HG03378 (cell line): Measurements from ENCODE around the gene MESP2.
"Not testable (repeated sequence)": the region's sequence is repeated elsewhere in the genome, so short reads cannot be mapped to it uniquely, and the experiment has no call there.

Experiments
- ATAC-seq: cut with Tn5 transposase; IDR thresholded peaks from one replicate; pipeline ENCODE4 v1.9.1; 2021; ENCODE audit warnings: mild to moderate bottlenecking, moderate library complexity; ENCODE audit not compliant: unreplicated experiment

MESP2 gene

GRCh38 chr15:89777782-89778380 is 1.7 kb downstream of the MESP2 start:
- no peak for ATAC-seq

GRCh38 chr15:89778861-89779260 is 2.7 kb downstream of the MESP2 start:
- no peak for ATAC-seq

- no peak for ATAC-seq
Measured at GRCh38 chr15:89780601-89781000, 4.5 kb downstream of the MESP2 start.

- ATAC-seq = no peak
Measured at GRCh38 chr15:89781055-89781454, 4.9 kb downstream of the MESP2 start.

GRCh38 chr15:89781891-89782618 is 5.9 kb downstream of the MESP2 start:
- no peak for ATAC-seq

- ATAC-seq = not testable (repeated sequence)
Measured at GRCh38 chr15:89782619-89782950, 6.5 kb downstream of the MESP2 start.

GRCh38 chr15:89783111-89783860 is 7.2 kb downstream of the MESP2 start:
- no peak for ATAC-seq

- ATAC-seq = no peak
Measured at GRCh38 chr15:89783861-89784685, 7.9 kb downstream of the MESP2 start.

- no peak for ATAC-seq
Measured at GRCh38 chr15:89784686-89784960, 8.5 kb downstream of the MESP2 start.

- ATAC-seq = no peak
Measured at GRCh38 chr15:89785064-89785773, 9.1 kb downstream of the MESP2 start.

- no peak for ATAC-seq
Measured at GRCh38 chr15:89785774-89786140, 9.6 kb downstream of the MESP2 start.

- no peak for ATAC-seq
Measured at GRCh38 chr15:89787944-89788343, 11.8 kb downstream of the MESP2 start.

GRCh38 chr15:89788585-89788984 is 12.5 kb downstream of the MESP2 start:
- ATAC-seq = not testable (repeated sequence)

GRCh38 chr15:89790206-89790605 is 14.1 kb downstream of the MESP2 start:
- no peak for ATAC-seq

- ATAC-seq = no peak
Measured at GRCh38 chr15:89790661-89791060, 14.5 kb downstream of the MESP2 start.

GRCh38 chr15:89792106-89792805 is 16.1 kb downstream of the MESP2 start:
- no peak for ATAC-seq

GRCh38 chr15:89794627-89795241 is 18.6 kb downstream of the MESP2 start:
- ATAC-seq = no peak

- ATAC-seq = no peak
Measured at GRCh38 chr15:89795996-89796395, 19.9 kb downstream of the MESP2 start.

- no peak for ATAC-seq
Measured at GRCh38 chr15:89797678-89798201, 21.6 kb downstream of the MESP2 start.
